SIG-M5 treated with dmso at 0.1 percent for 504 hours (cell line): ENCODE results near the gene SLC25A15.
A peak's percentile ranks its signal among the peaks of the same experiment; 100 is the strongest.
"Not testable (repeated sequence)": the region's sequence is repeated elsewhere in the genome, so short reads cannot be mapped to it uniquely, and the experiment has no call there.

Experiments
- DNase-seq: peaks from one replicate; lab custom pipeline; 2025; ENCODE audit not compliant: unreplicated experiment; lab: John Stamatoyannopoulos, UW

SLC25A15 gene

GRCh38 chr13:40812724-40813445 lies 23.5 kb downstream of the SLC25A15 start:
- DNase-seq: no peak

GRCh38 chr13:40813667-40814454 lies 24.4 kb downstream of the SLC25A15 start:
- peak; percentile 69 for DNase-seq

GRCh38 chr13:40814803-40815202 lies 25.4 kb downstream of the SLC25A15 start:
- DNase-seq: no peak

GRCh38 chr13:40818926-40819325 lies 29.5 kb downstream of the SLC25A15 start:
- no peak for DNase-seq

GRCh38 chr13:40819797-40820315 lies 30.4 kb downstream of the SLC25A15 start:
- DNase-seq: no peak

GRCh38 chr13:40839725-40840124 lies 50.3 kb downstream of the SLC25A15 start:
- peak; percentile 3 for DNase-seq

GRCh38 chr13:40840955-40841354 lies 51.5 kb downstream of the SLC25A15 start:
- DNase-seq: not testable (repeated sequence)
